K562 (cell line): ENCODE results near the gene OR10G7. TPM values are rescaled to one million over a fixed set of nuclear protein-coding genes. Genes with fewer than 3 reads are reported as not detected.

Source experiments
- ATAC-seq: fragments of 200-7000 bp; cut with Tn5 transposase; 3 replicates; pipeline ENCODE4 v1.9.1; 2020; ENCODE audit warnings: moderate library complexity
- BruUV-seq: library from RNA; stranded (reverse); fragments of 400-500 nt; replicated peaks from 2 replicates; lab custom pipeline; 2021; lab: Mats Ljungman, UMichigan
- CTCF ChIA-PET: fragments of 300-600 bp; formaldehyde crosslinking; extraction: SDS; loops from one replicate; lab custom pipeline; 2021; ENCODE audit warnings: low intra/inter-chr PET ratio; lab: Yijun Ruan, JAX
- POLR2A ChIA-PET: fragments of 300-600, 350-650 bp; sonication (Branson Sonifier 250); formaldehyde crosslinking; extraction: SDS; loops from one replicate; lab custom pipeline; 2021; ENCODE audit warnings: antibody characterized with exemption, inconsistent platforms; lab: Yijun Ruan, JAX
- DNase-seq, 4 experiments: peaks; one replicate each; pipeline versions ENCODE4 v3.0.0 to v3.0.0-alpha.2; 2011 to 2018; ENCODE audit warnings: low spot score in 3 of 4, mixed read lengths in 3 of 4; ENCODE audit errors: extremely low read depth in 1 of 4
- FAIRE-seq: peaks from 2 replicates; lab custom pipeline; 2011; peaks lifted over from hg19 to GRCh38; lab: Jason Lieb, UNC
- H2AFZ ChIP-seq: 2 replicates; pipeline ENCODE4 v1.6.0; 2011; ENCODE audit warnings: low read depth, low read length, control low read depth, inconsistent platforms
- H3K27ac ChIP-seq: fragments of 200-600 bp; 3 replicates; pipeline ENCODE4 v1.8.0; 2011; ENCODE audit warnings: low read depth, mild to moderate bottlenecking, control low read depth, inconsistent platforms, low read length, moderate library complexity, mixed read lengths; ENCODE audit errors: extremely low read depth
- H3K27me3 ChIP-seq, 2 experiments: fragments of 300-600 bp in 1 of 2; 2 replicates in 1 of 2; 3 replicates in 1 of 2; pipeline versions ENCODE4 v1.6.0 to v1.8.0; 2011; ENCODE audit warnings: inconsistent platforms in 2 of 2, low read length in 2 of 2, mild to moderate bottlenecking in 1 of 2, mixed read lengths in 1 of 2, moderate library complexity in 1 of 2; ENCODE audit not compliant: control insufficient read depth in 2 of 2, insufficient read depth in 2 of 2
- H3K36me3 ChIP-seq: fragments of 300-600 bp; 3 replicates; pipeline ENCODE4 v1.8.0; 2011; ENCODE audit warnings: mild to moderate bottlenecking, low read length, inconsistent platforms; ENCODE audit not compliant: control insufficient read depth, insufficient read depth
- H3K4me1 ChIP-seq, 2 experiments: fragments of 200-600 bp in 1 of 2; replicated peaks in 1 of 2; 2 replicates in 1 of 2; 3 replicates in 1 of 2; pipeline versions ENCODE4 v1.5.1 to v1.8.0; 2011; ENCODE audit warnings: inconsistent platforms in 2 of 2, low read length in 2 of 2, mild to moderate bottlenecking in 1 of 2, mixed read lengths in 1 of 2, moderate library complexity in 1 of 2; ENCODE audit not compliant: control insufficient read depth in 2 of 2, insufficient read depth in 2 of 2
- H3K4me2 ChIP-seq: 2 replicates; pipeline ENCODE4 v1.6.1; 2011; ENCODE audit warnings: low read length, control low read depth, inconsistent platforms, mixed read lengths; ENCODE audit not compliant: insufficient read depth
- H3K4me3 ChIP-seq: fragments of 200-600 bp; sonication (generic), shearing (Covaris generic); 2 replicates; pipeline ENCODE4 v1.5.1; 2016; ENCODE audit warnings: control low read depth, inconsistent platforms
- H3K79me2 ChIP-seq: fragments of 200-600 bp; 3 replicates; pipeline ENCODE4 v1.8.0; 2011; ENCODE audit warnings: low read length, inconsistent platforms; ENCODE audit not compliant: control insufficient read depth, insufficient read depth
- H3K9ac ChIP-seq, 2 experiments: 2 replicates each; pipeline versions ENCODE4 v1.6.0 to v1.6.1; 2011; ENCODE audit warnings: low read depth in 2 of 2, low read length in 2 of 2, control low read depth in 1 of 2, inconsistent platforms in 1 of 2, mild to moderate bottlenecking in 1 of 2, mixed read lengths in 1 of 2; ENCODE audit not compliant: insufficient read depth in 1 of 2
- H3K9me1 ChIP-seq: one replicate; pipeline ENCODE4 v1.6.0; 2011; ENCODE audit warnings: inconsistent platforms, mild to moderate bottlenecking, low read length, moderate library complexity; ENCODE audit not compliant: control insufficient read depth, insufficient read depth
- H3K9me3 ChIP-seq: replicated peaks from 2 replicates; pipeline ENCODE4 v1.5.1; 2011; ENCODE audit warnings: low read depth, low read length, inconsistent platforms; ENCODE audit not compliant: control insufficient read depth, insufficient read depth
- H4K20me1 ChIP-seq: replicated peaks from 2 replicates; pipeline ENCODE4 v1.6.1; 2011; ENCODE audit warnings: low read length, inconsistent platforms, mixed read lengths; ENCODE audit not compliant: control insufficient read depth, insufficient read depth
- POLR2H ChIP-seq: IDR thresholded peaks from 2 replicates; pipeline ENCODE4 v1.6.1; 2016; ENCODE audit warnings: missing genetic modification characterization, low read depth, mild to moderate bottlenecking, control low read depth, missing compliant biosample characterization, moderate library complexity
- ZNF274 ChIP-seq: IDR thresholded peaks from 2 replicates; pipeline ENCODE4 v1.6.1; 2011; ENCODE audit warnings: low read depth, mild to moderate bottlenecking, low read length, moderate library complexity, borderline replicate concordance
- WGBS: fragments of 100-300 bp; shearing (Covaris generic); methylation state at CpG from one replicate; pipeline ENCODE4 v1.1.6; 2016; ENCODE audit warnings: low coverage, mixed read lengths; ENCODE audit not compliant: insufficient coverage; ENCODE audit errors: missing lambda C conversion rate; 5-methylcytosine and 5-hydroxymethylcytosine counted together
- in situ Hi-C: fragments of 300-500 bp; cut with MboI; formaldehyde crosslinking; loops from 4 replicates; pipeline ENCODE4 v1.15.0; 2018; ENCODE audit warnings: inconsistent platforms, mixed read lengths
- intact Hi-C: fragments of 100-400 bp; cut with micrococcal nuclease; formaldehyde crosslinking; loops from 2 replicates; pipeline ENCODE4 v1.14.2; 2022
- polyA plus RNA-seq, 8 experiments: library from polyadenylated mRNA; depleted of rRNA in 4 of 8; stranded (reverse) in 5 of 8; unstranded in 3 of 8; fragments of >200 nt; fragmentation: Nextera tagmentation in 2 of 8; fragmentation: Illumina TruSeq in 1 of 8; extraction: Ambion mirVana in 2 of 8; extraction: Trizol in 1 of 8; gene quantifications; 2 replicates each; pipeline versions ENCODE4 v1.2.1 to v1.2.3, GENCODE V29; 2011 to 2014; ENCODE audit warnings: inconsistent platforms in 1 of 8, missing spikeins in 1 of 8
- total RNA-seq, 7 experiments: library from RNA; depleted of rRNA in 6 of 7; stranded (reverse); fragments of >200 nt in 6 of 7; fragmentation: Illumina TruSeq in 2 of 7; extraction: Trizol in 2 of 7; gene quantifications; 2 replicates each; pipeline versions ENCODE4 v1.2.1 to v1.2.3, GENCODE V29; 2011 to 2021; ENCODE audit warnings: low replicate concordance in 1 of 7
- TF ChIP-seq, protein P1 (sequence below): fragments of 250-450 bp; sonication (Bioruptor Pico); IDR thresholded peaks from 2 replicates; pipeline ENCODE4 v1.5.1; 2021; ENCODE audit warnings: mild to moderate bottlenecking
- TF ChIP-seq, protein P2 (sequence below), 2 experiments: IDR thresholded peaks; 2 replicates each; pipeline ENCODE4 v1.6.1; 2011; ENCODE audit warnings: borderline replicate concordance in 1 of 2, control low read depth in 1 of 2, low read depth in 1 of 2, low read length in 1 of 2, mild to moderate bottlenecking in 1 of 2, mixed read lengths in 1 of 2, moderate library complexity in 1 of 2; ENCODE audit not compliant: insufficient read depth in 1 of 2, insufficient read length in 1 of 2, poor library complexity in 1 of 2, severe bottlenecking in 1 of 2; ENCODE audit errors: extremely low read depth in 1 of 2

The OR10G7 gene
- total and polyA plus RNA-seq, 9 of the 15 experiments (the other 6 are each of a cell fraction or from before 2014, with no cell fraction given), result not detected

DNA sequence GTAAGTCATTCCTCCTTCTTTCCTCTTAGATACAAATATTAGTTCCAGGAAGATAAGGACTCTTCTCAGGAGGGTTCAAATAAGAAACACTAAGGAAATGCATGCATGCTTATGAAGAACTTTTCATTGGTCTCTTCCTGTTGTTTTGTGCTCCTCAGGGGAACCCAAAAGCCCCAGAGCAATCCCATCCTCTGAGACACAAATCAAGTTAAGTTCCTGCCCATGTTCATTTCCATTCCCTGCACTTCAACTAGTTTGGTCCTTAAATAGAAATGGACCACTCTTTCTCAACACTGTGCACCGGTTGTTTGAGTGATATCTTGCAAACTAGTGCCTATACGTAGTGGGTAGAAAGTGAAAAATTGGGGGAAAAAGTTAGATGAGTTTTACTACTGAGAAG is 28.4 kb downstream of the OR10G7 start, which contains the start of gene OR10G4:
Gene OR10G4, plus strand, starts transcription at position 301 of the 400 bp plus-strand sequence. CDS start 2,578 bp downstream, outside the sequence.
- Histone ChIP-seq H3K4me3 (no peak within 1 kb of the TSS), H3K9me1 (no peaks in the 10 kb centered on the region), H4K20me1 (no peaks in the 10 kb centered on the region), H3K9ac (no peak within 1 kb of the TSS), H3K27ac (no peak within 1 kb of the TSS), H3K4me1 (no peaks in the 10 kb centered on the region), H3K27me3 (no peaks in the 10 kb centered on the region), H3K79me2 (no peaks in the 10 kb centered on the region), H2AFZ (no peak within 1 kb of the TSS), H3K9me3 (no peaks in the 10 kb centered on the region), H3K4me2 (no peak within 1 kb of the TSS), H3K36me3 (no peaks in the 10 kb centered on the region)
- ChIA-PET CTCF (no interaction called here), POLR2A (no interaction called here)
- WGBS, result 0% methylated on average over 2 of the region's 2 CpGs
- FAIRE-seq (no peak), DNase-seq (no peak), ATAC-seq (no peak)
- in situ Hi-C loops, result no loop called here
- TF ChIP-seq ZNF274 (no peak), POLR2H (tag) (no peak)
- TF ChIP-seq, protein P1, sequence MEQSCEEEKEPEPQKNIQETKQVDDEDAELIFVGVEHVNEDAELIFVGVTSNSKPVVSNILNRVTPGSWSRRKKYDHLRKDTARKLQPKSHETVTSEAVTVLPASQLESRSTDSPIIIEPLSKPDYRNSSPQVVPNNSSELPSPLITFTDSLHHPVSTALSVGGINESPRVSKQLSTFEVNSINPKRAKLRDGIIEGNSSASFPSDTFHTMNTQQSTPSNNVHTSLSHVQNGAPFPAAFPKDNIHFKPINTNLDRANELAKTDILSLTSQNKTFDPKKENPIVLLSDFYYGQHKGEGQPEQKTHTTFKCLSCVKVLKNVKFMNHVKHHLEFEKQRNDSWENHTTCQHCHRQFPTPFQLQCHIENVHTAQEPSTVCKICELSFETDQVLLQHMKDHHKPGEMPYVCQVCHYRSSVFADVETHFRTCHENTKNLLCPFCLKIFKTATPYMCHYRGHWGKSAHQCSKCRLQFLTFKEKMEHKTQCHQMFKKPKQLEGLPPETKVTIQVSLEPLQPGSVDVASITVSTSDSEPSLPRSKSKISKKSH (CRISPR knock-in tag), result no peak
- TF ChIP-seq, protein P2, sequence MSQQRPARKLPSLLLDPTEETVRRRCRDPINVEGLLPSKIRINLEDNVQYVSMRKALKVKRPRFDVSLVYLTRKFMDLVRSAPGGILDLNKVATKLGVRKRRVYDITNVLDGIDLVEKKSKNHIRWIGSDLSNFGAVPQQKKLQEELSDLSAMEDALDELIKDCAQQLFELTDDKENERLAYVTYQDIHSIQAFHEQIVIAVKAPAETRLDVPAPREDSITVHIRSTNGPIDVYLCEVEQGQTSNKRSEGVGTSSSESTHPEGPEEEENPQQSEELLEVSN (IDR thresholded peaks at IDR 0.05; ENCODE audit: borderline replicate concordance in 1 of 2, extremely low read depth in 1 of 2, insufficient read depth in 1 of 2, insufficient read length in 1 of 2, low read depth in 1 of 2, low read length in 1 of 2, poor library complexity in 1 of 2, severe bottlenecking in 1 of 2), result no peak
- BruUV-seq, result no TSS peak
- intact Hi-C loops, result no loop called here
